COLO668 (cell line): Measurements from ENCODE around the gene CCDC149.
"Not testable (repeated sequence)": the region's sequence is repeated elsewhere in the genome, so short reads cannot be mapped to it uniquely, and the experiment has no call there.

Experiments used
- DNase-seq: peaks from one replicate; lab custom pipeline; 2025; ENCODE audit not compliant: unreplicated experiment; lab: John Stamatoyannopoulos, UW

Gene CCDC149

GRCh38 chr4:24917076-24917856, 4.4 kb upstream of the CCDC149 start:
- DNase-seq, result no peak

- DNase-seq, result peak; percentile 3
These were observed 2.5 kb upstream of the CCDC149 start for GRCh38 chr4:24915121-24915922.

GRCh38 chr4:24914460-24914859, 1.6 kb upstream of the CCDC149 start:
- no peak for DNase-seq

- DNase-seq, result no peak
These were observed 260 bp upstream of the CCDC149 start for GRCh38 chr4:24913119-24913485.

GRCh38 chr4:24910499-24910898, 2.3 kb downstream of the CCDC149 start:
- DNase-seq, result no peak

- DNase-seq, result not testable (repeated sequence)
These were observed 3.2 kb downstream of the CCDC149 start for GRCh38 chr4:24909606-24910005.

- DNase-seq, result no peak
These were observed 15.2 kb downstream of the CCDC149 start for GRCh38 chr4:24897639-24898038.

GRCh38 chr4:24896977-24897376, 15.9 kb downstream of the CCDC149 start:
- DNase-seq, result no peak

GRCh38 chr4:24896056-24896455, 16.8 kb downstream of the CCDC149 start:
- no peak for DNase-seq

GRCh38 chr4:24895461-24895860, 17.4 kb downstream of the CCDC149 start:
- no peak for DNase-seq

- DNase-seq, result no peak
These were observed 18.0 kb downstream of the CCDC149 start for GRCh38 chr4:24894846-24895245.

- DNase-seq, result no peak
These were observed 18.6 kb downstream of the CCDC149 start for GRCh38 chr4:24894243-24894642.

GRCh38 chr4:24892778-24893177, 20.1 kb downstream of the CCDC149 start:
- no peak for DNase-seq

GRCh38 chr4:24892278-24892677, 20.6 kb downstream of the CCDC149 start:
- no peak for DNase-seq

- no peak for DNase-seq
These were observed 22.2 kb downstream of the CCDC149 start for GRCh38 chr4:24890561-24891126.

GRCh38 chr4:24889991-24890390, 22.9 kb downstream of the CCDC149 start:
- DNase-seq, result no peak

GRCh38 chr4:24888475-24889344, 24.1 kb downstream of the CCDC149 start:
- DNase-seq, result no peak

- peak; percentile 6 for DNase-seq
These were observed 24.9 kb downstream of the CCDC149 start for GRCh38 chr4:24887881-24888430.

- no peak for DNase-seq
These were observed 26.2 kb downstream of the CCDC149 start for GRCh38 chr4:24886596-24886995.

GRCh38 chr4:24885342-24885741, 27.5 kb downstream of the CCDC149 start:
- DNase-seq, result no peak

GRCh38 chr4:24884902-24885301, 27.9 kb downstream of the CCDC149 start:
- no peak for DNase-seq
